ENCODE data around the gene REXO4. TPM values are rescaled to one million over a fixed set of nuclear protein-coding genes. Genes with fewer than 3 reads are reported as not detected.

The REXO4 gene
- total RNA-seq, 4 donors from 2014 or later, result 15.6 to 37.1 (median 19.4) TPM

DNA sequence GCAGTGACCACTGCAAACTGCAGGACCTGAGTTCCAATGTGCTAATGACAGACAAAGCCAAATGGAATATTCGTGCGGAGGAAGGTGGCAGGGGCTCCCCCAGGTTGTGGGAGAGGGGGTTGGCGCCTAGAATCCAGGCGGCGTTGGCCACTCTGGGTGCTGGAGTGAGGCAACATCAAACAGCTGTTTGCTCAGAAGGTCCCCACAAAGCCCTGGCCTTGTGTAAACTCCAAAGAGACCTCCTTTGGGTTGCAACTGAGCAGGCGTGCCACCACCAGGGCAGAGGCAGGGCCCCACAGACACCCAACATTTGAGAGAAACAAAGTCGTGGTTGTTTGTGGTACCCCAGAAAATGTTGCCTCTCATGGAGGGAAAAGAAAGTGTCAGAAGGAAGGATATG, 27.1 kb downstream of the REXO4 start:
- Histone ChIP-seq H3K4me3 (no peak overlapping the region), H3K36me3 (no peaks in the 10 kb centered on the region), H3K4me1 (no peaks in the 10 kb centered on the region), H3K9me3 (no peaks in the 10 kb centered on the region), H3K27ac (no peak overlapping the region), H3K27me3 (no peaks in the 10 kb centered on the region)
- no peak for DNase-seq
- TF ChIP-seq, protein P1, sequence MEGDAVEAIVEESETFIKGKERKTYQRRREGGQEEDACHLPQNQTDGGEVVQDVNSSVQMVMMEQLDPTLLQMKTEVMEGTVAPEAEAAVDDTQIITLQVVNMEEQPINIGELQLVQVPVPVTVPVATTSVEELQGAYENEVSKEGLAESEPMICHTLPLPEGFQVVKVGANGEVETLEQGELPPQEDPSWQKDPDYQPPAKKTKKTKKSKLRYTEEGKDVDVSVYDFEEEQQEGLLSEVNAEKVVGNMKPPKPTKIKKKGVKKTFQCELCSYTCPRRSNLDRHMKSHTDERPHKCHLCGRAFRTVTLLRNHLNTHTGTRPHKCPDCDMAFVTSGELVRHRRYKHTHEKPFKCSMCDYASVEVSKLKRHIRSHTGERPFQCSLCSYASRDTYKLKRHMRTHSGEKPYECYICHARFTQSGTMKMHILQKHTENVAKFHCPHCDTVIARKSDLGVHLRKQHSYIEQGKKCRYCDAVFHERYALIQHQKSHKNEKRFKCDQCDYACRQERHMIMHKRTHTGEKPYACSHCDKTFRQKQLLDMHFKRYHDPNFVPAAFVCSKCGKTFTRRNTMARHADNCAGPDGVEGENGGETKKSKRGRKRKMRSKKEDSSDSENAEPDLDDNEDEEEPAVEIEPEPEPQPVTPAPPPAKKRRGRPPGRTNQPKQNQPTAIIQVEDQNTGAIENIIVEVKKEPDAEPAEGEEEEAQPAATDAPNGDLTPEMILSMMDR (IDR thresholded peaks at IDR 0.05), result no peak
- no peak for TF ChIP-seq POLR2A (IDR thresholded peaks at IDR 0.05)

DNA sequence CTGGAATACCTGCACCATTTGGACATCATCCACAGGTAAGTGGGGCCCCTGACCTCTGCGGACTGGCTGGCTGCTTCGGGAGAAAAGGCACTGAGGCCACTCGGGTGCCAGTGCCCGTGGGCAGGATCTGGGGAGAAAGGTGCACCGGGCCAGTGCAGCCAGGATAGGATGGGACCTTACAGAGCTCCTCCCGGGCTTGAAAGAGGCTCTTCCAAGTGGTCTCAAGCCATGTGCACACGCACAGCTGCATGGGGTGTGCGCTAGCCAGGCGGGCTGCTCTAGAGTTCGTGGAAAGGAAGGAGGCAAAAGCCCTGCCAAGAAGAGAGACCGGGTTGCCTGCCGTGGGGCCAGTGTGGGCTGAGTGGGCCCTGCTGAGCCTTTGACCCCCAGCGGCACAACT, 28.2 kb downstream of the REXO4 start:
- Histone ChIP-seq H3K9me3 (no peaks in the 10 kb centered on the region), H3K27ac (no peak overlapping the region), H3K4me1 (no peaks in the 10 kb centered on the region), H3K4me3 (no peak overlapping the region), H3K36me3 (no peaks in the 10 kb centered on the region), H3K27me3 (no peaks in the 10 kb centered on the region)
- TF ChIP-seq, protein P1 (IDR thresholded peaks at IDR 0.05), result no peak
- TF ChIP-seq POLR2A (IDR thresholded peaks at IDR 0.05), result no peak
- DNase-seq, result no peak

DNA sequence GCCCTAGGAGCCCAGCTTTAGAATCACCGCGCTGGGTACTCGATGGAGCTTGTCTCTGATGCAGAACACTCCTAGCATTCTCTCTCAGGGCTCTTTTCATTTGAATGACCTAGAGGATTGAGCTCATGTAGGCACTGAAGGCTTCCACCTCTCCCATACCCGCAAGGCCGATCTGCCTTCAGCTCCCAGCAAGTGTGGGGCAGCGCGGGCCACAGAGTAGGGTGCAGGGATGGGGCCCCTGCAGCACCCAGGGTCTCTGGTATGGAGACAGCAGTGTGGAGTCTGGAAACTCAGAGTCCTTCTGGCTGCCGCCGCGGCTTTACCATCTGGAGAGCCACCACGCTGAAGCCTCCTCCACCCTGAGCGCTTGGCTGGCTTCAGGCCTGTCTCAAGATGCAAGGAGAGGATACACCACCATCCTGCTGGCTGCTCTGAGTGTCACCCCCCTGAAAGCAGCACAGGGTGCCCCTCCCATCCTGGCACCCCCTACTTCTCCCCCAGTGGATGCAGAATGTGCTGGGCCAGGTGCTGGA, 28.7 kb downstream of the REXO4 start:
- DNase-seq, result no peak
- TF ChIP-seq POLR2A (IDR thresholded peaks at IDR 0.05), result no peak
- TF ChIP-seq, protein P1 (IDR thresholded peaks at IDR 0.05), result no peak
- H3K27me3 ChIP-seq, result no peaks in the 10 kb centered on the region

DNA sequence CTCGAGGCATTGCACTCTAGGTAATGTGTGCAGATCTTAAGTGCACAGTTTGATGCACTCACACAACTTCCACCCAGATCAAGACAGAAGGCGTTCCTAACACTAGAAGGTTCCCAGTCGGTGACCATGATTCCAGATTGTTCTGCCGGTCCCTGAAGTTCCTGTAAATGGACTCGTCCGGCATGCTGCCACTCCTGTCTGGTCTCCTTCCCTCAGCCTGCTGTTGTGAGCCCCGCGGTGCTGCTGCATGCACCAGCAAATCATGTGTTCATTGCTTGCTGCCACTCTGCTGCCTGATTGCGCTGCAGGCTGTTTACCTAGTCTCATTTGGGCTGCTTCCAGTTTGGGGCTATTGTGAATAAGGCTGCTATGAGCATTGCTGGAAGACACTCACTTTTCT, 30.1 kb downstream of the REXO4 start:
- no peak for TF ChIP-seq POLR2A (IDR thresholded peaks at IDR 0.05)
- TF ChIP-seq, protein P1 (IDR thresholded peaks at IDR 0.05), result no peak
- no peaks in the 10 kb centered on the region for H3K9me3 ChIP-seq
- no peak for DNase-seq
- H3K27ac ChIP-seq, result no peak overlapping the region
- no peaks in the 10 kb centered on the region for H3K27me3 ChIP-seq
- no peak overlapping the region for H3K4me3 ChIP-seq
- H3K4me1 ChIP-seq, result no peaks in the 10 kb centered on the region
- H3K36me3 ChIP-seq, result no peaks in the 10 kb centered on the region

More for the DNA sequence above, 28.7 kb downstream of the REXO4 start:
- Histone ChIP-seq H3K9me3 (no peaks in the 10 kb centered on the region), H3K4me3 (no peak overlapping the region), H3K4me1 (no peaks in the 10 kb centered on the region), H3K36me3 (no peaks in the 10 kb centered on the region), H3K27ac (no peak overlapping the region)

DNA sequence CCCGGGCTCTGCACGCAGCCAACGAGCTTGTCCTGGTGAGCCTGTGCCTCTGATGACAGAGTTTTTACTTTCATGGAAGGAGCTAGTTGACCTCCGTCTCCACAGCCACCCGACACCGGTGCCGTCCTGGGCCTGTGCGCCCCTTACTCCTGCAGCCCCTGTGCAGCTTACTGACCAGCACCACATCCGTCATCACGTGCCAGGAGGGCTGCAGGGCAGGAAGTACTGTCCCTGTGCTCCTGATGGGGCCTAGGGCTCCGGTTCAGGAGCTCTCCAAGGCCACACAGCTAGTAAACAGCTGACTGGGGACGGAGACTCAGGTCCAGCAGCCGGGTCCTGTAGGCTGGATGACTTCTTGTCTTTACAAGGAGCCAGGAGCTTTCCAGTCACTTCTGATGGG, 31.5 kb downstream of the REXO4 start:
- Histone ChIP-seq H3K4me1 (no peaks in the 10 kb centered on the region), H3K4me3 (no peak overlapping the region), H3K27me3 (no peaks in the 10 kb centered on the region), H3K27ac (no peak overlapping the region), H3K9me3 (no peaks in the 10 kb centered on the region), H3K36me3 (no peaks in the 10 kb centered on the region)
- TF ChIP-seq POLR2A (IDR thresholded peaks at IDR 0.05), result no peak
- TF ChIP-seq, protein P1 (IDR thresholded peaks at IDR 0.05), result no peak
- no peak for DNase-seq

DNA sequence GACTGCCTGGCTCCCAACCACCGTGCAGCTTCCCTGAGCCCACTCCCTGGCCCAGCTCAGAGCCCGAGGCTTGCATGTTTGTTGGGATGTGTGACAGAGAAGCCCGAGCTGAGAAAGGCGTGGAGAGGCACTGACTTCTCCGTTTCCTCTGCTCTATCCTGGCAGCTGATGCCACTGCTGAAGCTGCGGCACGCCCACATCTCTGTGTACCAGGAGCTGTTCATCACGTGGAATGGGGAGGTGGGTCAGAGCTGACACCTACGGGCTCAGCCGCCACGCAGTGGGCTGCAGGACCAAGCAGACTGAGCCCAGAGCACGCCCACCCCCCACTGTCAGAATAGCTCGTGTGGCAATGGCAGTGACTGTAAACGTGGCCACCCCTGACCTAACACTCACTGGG, 32.4 kb downstream of the REXO4 start:
- Histone ChIP-seq H3K27ac (no peak overlapping the region), H3K36me3 (no peaks in the 10 kb centered on the region), H3K9me3 (no peaks in the 10 kb centered on the region), H3K27me3 (no peaks in the 10 kb centered on the region), H3K4me3 (no peak overlapping the region), H3K4me1 (no peaks in the 10 kb centered on the region)
- TF ChIP-seq, protein P1 (IDR thresholded peaks at IDR 0.05), result no peak
- no peak for TF ChIP-seq POLR2A (IDR thresholded peaks at IDR 0.05)
- no peak for DNase-seq
